Measurements from ENCODE around the gene MDGA2. TPM values are rescaled to one million over a fixed set of nuclear protein-coding genes. Genes with fewer than 3 reads are reported as not detected.

The MDGA2 gene
- total and polyA plus RNA-seq, 7 experiments from 2014 or later, result not detected

DNA sequence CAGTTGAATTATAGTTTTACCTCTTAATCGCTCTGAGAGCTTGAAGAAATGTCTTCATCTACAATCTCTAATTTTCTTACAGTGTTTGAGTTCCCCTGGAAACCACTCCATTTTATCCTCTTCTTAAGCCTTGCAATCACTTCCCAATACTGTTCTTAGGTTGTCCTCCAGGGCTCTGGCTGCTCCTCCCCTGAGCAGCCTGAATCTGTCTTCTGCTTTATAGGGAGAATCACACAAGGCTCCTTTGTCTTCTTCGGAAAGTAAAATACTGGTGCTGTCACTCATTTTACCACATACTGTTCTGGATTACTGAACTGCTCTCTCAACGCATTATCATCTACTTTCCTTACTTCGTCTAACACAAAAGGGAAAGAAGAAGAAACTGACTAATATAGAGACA, 133.7 kb downstream of the MDGA2 start:
- H3K36me3 Mint-ChIP-seq, result no peaks in the 10 kb centered on the region
- no peak for DNase-seq
- H3K4me3 ChIP-seq (ENCODE audit: low read length), result no peak overlapping the region
- H3K4me1 ChIP-seq (ENCODE audit: control insufficient read depth in 2 of 2, insufficient read depth in 2 of 2, low read length in 2 of 2), result no peaks in the 10 kb centered on the region
- CTCF ChIA-PET, result no interaction called here
- POLR2A ChIA-PET, result no interaction called here
- H3K27ac Mint-ChIP-seq, result no peak overlapping the region
- no peaks in the 10 kb centered on the region for H3K27me3 ChIP-seq (ENCODE audit: control insufficient read depth in 2 of 2, insufficient read depth in 2 of 2, low read length in 2 of 2)
- intact Hi-C loops (cut with micrococcal nuclease), result no loop called here
- no peaks in the 10 kb centered on the region for H3K9me3 ChIP-seq (ENCODE audit: control insufficient read depth in 2 of 3, low read length in 3 of 3)
- no peak overlapping the region for H3K27ac ChIP-seq (ENCODE audit: low read depth, low read length)
- no peaks in the 10 kb centered on the region for H3K4me1 Mint-ChIP-seq
- no peaks in the 10 kb centered on the region for H3K36me3 ChIP-seq (ENCODE audit: control insufficient read depth in 2 of 3, insufficient read depth in 3 of 3, low read length in 3 of 3)
- no peak for ATAC-seq
- H3K27me3 Mint-ChIP-seq, result no peaks in the 10 kb centered on the region
- no peak overlapping the region for H3K4me3 Mint-ChIP-seq
- peaks cover 0 to 11% (median 2%) of the 10 kb centered on the region in 11 donors for H3K9me3 Mint-ChIP-seq

DNA sequence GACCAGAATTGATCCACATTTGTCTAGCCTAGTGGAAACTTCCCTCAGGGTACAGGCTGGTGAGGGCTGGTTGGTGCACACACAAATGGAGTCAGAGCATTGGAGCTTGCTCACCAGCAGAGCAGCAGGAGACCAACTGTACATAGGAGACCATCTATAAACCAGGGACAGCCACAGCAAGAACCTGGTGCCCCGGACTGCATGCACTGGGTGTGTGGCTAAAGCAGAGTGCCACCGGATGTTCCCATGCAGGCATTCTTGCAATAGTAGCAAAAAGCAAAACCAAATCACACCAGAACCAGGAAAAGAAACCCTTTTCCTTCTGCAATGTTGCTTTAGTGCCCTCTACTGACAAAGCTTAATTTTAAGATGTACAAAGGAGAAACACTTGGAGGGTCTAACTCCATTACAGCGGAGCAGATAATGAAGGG, 136.4 kb downstream of the MDGA2 start:
- no peaks in the 10 kb centered on the region for H3K4me1 Mint-ChIP-seq
- ATAC-seq (no peak), DNase-seq (no peak)
- no peak overlapping the region for H3K4me3 ChIP-seq (ENCODE audit: low read length)
- CTCF ChIA-PET, result no interaction called here
- no peaks in the 10 kb centered on the region for H3K27me3 ChIP-seq (ENCODE audit: control insufficient read depth in 2 of 2, insufficient read depth in 2 of 2, low read length in 2 of 2)
- POLR2A ChIA-PET, result no interaction called here
- no peak overlapping the region for H3K4me3 Mint-ChIP-seq
- H3K27me3 Mint-ChIP-seq, result no peaks in the 10 kb centered on the region
- no peak overlapping the region for H3K27ac ChIP-seq (ENCODE audit: low read depth, low read length)
- peaks cover 0 to 15% (median 2%) of the 10 kb centered on the region in 11 donors for H3K9me3 Mint-ChIP-seq
- H3K36me3 Mint-ChIP-seq, result no peaks in the 10 kb centered on the region
- no peaks in the 10 kb centered on the region for H3K9me3 ChIP-seq (ENCODE audit: control insufficient read depth in 2 of 3, low read length in 3 of 3)
- no peak overlapping the region for H3K27ac Mint-ChIP-seq
- no peaks in the 10 kb centered on the region for H3K36me3 ChIP-seq (ENCODE audit: control insufficient read depth in 2 of 3, insufficient read depth in 3 of 3, low read length in 3 of 3)
- intact Hi-C loops (cut with micrococcal nuclease), result no loop called here
- no peaks in the 10 kb centered on the region for H3K4me1 ChIP-seq (ENCODE audit: control insufficient read depth in 2 of 2, insufficient read depth in 2 of 2, low read length in 2 of 2)

DNA sequence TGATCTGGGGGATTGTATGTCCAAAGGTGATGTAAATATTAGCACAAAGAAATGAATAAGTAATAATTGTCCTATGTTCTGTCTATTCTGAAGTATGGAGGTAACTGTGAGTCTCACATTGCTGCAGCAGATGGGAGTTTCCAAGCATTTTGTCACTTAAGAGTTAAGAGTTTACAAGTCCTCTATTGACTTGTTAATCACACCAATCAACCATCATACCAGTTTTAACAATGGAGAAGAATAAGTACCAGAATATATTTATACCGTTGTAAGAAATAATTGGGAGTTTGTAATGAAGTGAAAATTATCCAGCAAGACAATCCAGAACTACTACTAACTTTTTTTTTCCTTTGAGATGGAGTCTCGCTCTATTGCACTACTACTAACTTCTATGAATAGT, 139.1 kb downstream of the MDGA2 start:
- no peaks in the 10 kb centered on the region for H3K36me3 Mint-ChIP-seq
- no peaks in the 10 kb centered on the region for H3K27me3 Mint-ChIP-seq
- intact Hi-C loops (cut with micrococcal nuclease), result no loop called here
- ATAC-seq, result no peak
- ChIA-PET POLR2A (no interaction called here), CTCF (no interaction called here)
- H3K27ac Mint-ChIP-seq, result no peak overlapping the region
- H3K4me3 Mint-ChIP-seq, result no peak overlapping the region
- Histone ChIP-seq H3K9me3 (ENCODE audit: control insufficient read depth in 2 of 3, low read length in 3 of 3) (no peaks in the 10 kb centered on the region), H3K4me3 (ENCODE audit: low read length) (no peak overlapping the region), H3K27me3 (ENCODE audit: control insufficient read depth in 2 of 2, insufficient read depth in 2 of 2, low read length in 2 of 2) (no peaks in the 10 kb centered on the region), H3K27ac (ENCODE audit: low read depth, low read length) (no peak overlapping the region), H3K4me1 (ENCODE audit: control insufficient read depth in 2 of 2, insufficient read depth in 2 of 2, low read length in 2 of 2) (no peaks in the 10 kb centered on the region), H3K36me3 (ENCODE audit: control insufficient read depth in 2 of 3, insufficient read depth in 3 of 3, low read length in 3 of 3) (no peaks in the 10 kb centered on the region)
- H3K4me1 Mint-ChIP-seq, result no peaks in the 10 kb centered on the region
- DNase-seq, result no peak
- H3K9me3 Mint-ChIP-seq, result peaks cover 0 to 18% (median 5%) of the 10 kb centered on the region in 11 donors

DNA sequence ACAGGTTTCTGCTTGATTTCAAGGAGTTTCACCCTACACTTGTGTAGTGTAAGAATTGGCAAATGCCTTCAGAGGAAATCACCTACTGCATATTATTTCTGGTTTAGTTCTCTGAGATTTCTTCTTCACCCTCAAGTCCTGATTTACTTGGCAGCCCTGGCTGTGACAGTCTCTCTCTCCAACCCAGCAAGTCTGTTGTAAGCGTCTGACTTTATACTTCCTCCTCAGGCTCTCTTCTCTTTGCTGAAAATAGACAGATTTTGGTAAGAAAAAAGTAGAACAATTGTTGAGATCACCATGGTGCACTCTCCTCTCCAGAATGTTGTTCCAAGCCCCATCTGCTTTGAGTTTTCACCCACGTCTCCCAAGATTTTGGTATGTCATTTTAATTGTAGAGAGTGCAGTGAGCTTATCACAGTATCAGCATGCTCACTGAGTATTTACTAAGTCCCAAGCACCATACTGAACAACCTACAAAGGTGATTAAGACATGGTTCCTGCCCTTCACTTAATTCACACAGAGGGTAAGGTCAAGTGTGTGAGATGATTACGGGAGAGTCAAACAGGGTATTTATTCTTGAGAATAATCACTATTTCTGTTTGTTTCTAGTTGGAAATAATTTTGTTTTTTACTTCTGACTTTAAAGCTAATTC, 148.7 kb downstream of the MDGA2 start:
- Mint-ChIP-seq H3K4me1 (no peaks in the 10 kb centered on the region), H3K27ac (no peak overlapping the region), H3K27me3 (no peaks in the 10 kb centered on the region), H3K36me3 (no peaks in the 10 kb centered on the region), H3K9me3 (peaks cover 0 to 10% (median 5%) of the 10 kb centered on the region in 11 donors), H3K4me3 (no peak overlapping the region)
- intact Hi-C loops (cut with micrococcal nuclease), result no loop called here
- ChIA-PET POLR2A (no interaction called here), CTCF (no interaction called here)
- ATAC-seq (no peak), DNase-seq (no peak)
- no peaks in the 10 kb centered on the region for H3K27me3 ChIP-seq (ENCODE audit: control insufficient read depth in 2 of 2, insufficient read depth in 2 of 2, low read length in 2 of 2)
- H3K4me3 ChIP-seq (ENCODE audit: low read length), result no peak overlapping the region
- H3K4me1 ChIP-seq (ENCODE audit: control insufficient read depth in 2 of 2, insufficient read depth in 2 of 2, low read length in 2 of 2), result no peaks in the 10 kb centered on the region
- H3K36me3 ChIP-seq (ENCODE audit: control insufficient read depth in 2 of 3, insufficient read depth in 3 of 3, low read length in 3 of 3), result no peaks in the 10 kb centered on the region
- peaks cover 0 to 3% (median 0%) of the 10 kb centered on the region in 3 experiments for H3K9me3 ChIP-seq (ENCODE audit: control insufficient read depth in 2 of 3, low read length in 3 of 3)
- H3K27ac ChIP-seq (ENCODE audit: low read depth, low read length), result no peak overlapping the region

DNA sequence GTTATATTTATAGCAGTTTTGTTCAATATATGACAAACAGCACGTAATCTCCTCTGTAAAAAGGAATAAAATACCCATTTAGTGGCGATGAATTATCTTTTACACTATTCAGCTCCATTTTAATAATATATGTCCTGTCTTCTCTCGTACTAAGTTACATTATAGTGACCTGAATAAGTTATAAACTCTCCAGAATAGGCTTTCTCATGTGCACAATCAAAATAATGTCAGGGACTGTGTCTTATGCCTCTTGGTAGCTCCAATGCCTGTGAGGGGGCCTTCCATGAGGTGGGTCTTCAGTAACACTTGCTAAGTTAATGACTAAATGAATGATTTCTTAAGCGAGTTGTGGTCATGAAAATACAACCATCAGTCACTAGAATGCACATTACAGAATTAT, 150.9 kb downstream of the MDGA2 start:
- H3K4me1 Mint-ChIP-seq, result no peaks in the 10 kb centered on the region
- H3K4me1 ChIP-seq (ENCODE audit: control insufficient read depth in 2 of 2, insufficient read depth in 2 of 2, low read length in 2 of 2), result no peaks in the 10 kb centered on the region
- ATAC-seq, result no peak
- H3K36me3 ChIP-seq (ENCODE audit: control insufficient read depth in 2 of 3, insufficient read depth in 3 of 3, low read length in 3 of 3), result no peaks in the 10 kb centered on the region
- intact Hi-C loops (cut with micrococcal nuclease), result no loop called here
- CTCF ChIA-PET, result no interaction called here
- H3K9me3 Mint-ChIP-seq, result peaks cover 0 to 15% (median 5%) of the 10 kb centered on the region in 11 donors
- no peak for DNase-seq
- no peaks in the 10 kb centered on the region for H3K9me3 ChIP-seq (ENCODE audit: control insufficient read depth in 2 of 3, low read length in 3 of 3)
- POLR2A ChIA-PET, result no interaction called here
- H3K36me3 Mint-ChIP-seq, result no peaks in the 10 kb centered on the region
- no peaks in the 10 kb centered on the region for H3K27me3 ChIP-seq (ENCODE audit: control insufficient read depth in 2 of 2, insufficient read depth in 2 of 2, low read length in 2 of 2)
- no peak overlapping the region for H3K27ac ChIP-seq (ENCODE audit: low read depth, low read length)
- H3K27ac Mint-ChIP-seq, result no peak overlapping the region
- H3K4me3 ChIP-seq (ENCODE audit: low read length), result no peak overlapping the region
- no peaks in the 10 kb centered on the region for H3K27me3 Mint-ChIP-seq
- no peak overlapping the region for H3K4me3 Mint-ChIP-seq

DNA sequence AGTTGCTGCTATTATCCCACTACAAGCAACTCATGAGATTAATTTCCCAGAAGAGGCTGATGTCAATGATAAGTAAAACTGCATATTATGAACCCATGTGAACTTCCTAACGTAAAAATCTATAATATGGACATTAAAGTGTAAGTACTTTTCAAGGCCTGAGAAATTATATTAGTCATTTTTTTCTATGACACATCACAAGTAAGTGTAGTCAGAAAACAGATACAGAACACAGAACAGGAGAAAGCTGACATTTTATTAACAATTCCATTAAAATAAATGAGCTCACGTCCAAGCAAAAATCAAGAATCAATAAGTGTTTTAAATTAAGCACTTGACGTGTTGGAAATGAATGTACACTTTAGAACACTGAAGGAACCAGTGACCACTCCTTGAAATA, 155.0 kb downstream of the MDGA2 start:
- H3K27me3 Mint-ChIP-seq, result no peaks in the 10 kb centered on the region
- peaks cover 0 to 7% (median 0%) of the 10 kb centered on the region in 11 donors for H3K9me3 Mint-ChIP-seq
- H3K4me1 Mint-ChIP-seq, result no peaks in the 10 kb centered on the region
- DNase-seq (no peak), ATAC-seq (no peak)
- H3K4me3 Mint-ChIP-seq, result no peak overlapping the region
- Histone ChIP-seq H3K4me3 (ENCODE audit: low read length) (no peak overlapping the region), H3K27ac (ENCODE audit: low read depth, low read length) (no peak overlapping the region), H3K4me1 (ENCODE audit: control insufficient read depth in 2 of 2, insufficient read depth in 2 of 2, low read length in 2 of 2) (no peaks in the 10 kb centered on the region), H3K36me3 (ENCODE audit: control insufficient read depth in 2 of 3, insufficient read depth in 3 of 3, low read length in 3 of 3) (no peaks in the 10 kb centered on the region), H3K9me3 (ENCODE audit: control insufficient read depth in 2 of 3, low read length in 3 of 3) (no peaks in the 10 kb centered on the region), H3K27me3 (ENCODE audit: control insufficient read depth in 2 of 2, insufficient read depth in 2 of 2, low read length in 2 of 2) (no peaks in the 10 kb centered on the region)
- no peaks in the 10 kb centered on the region for H3K36me3 Mint-ChIP-seq
- POLR2A ChIA-PET, result no interaction called here
- CTCF ChIA-PET, result no interaction called here
- no peak overlapping the region for H3K27ac Mint-ChIP-seq
- intact Hi-C loops (cut with micrococcal nuclease), result no loop called here

DNA sequence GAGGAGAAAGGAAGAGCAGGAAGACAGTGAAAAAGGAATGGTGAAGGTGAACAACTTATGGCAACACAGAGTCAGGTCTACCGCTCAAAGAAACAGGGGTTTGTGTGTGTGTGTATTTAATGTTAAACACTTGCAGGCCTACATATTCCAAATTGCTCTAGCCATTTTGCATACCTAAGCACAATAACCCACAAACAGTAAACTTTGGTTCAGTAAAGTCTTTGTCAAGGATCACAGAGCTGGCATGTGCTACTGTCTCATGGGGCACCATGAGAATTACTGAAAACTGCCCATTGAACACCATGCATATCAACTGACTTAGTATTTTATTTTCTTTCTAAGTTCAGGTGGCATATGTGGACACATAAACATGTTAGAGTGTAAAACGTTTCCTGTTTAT, 163.6 kb downstream of the MDGA2 start:
- ATAC-seq (no peak), DNase-seq (no peak)
- Mint-ChIP-seq H3K27ac (no peak overlapping the region), H3K4me1 (no peaks in the 10 kb centered on the region), H3K27me3 (no peaks in the 10 kb centered on the region), H3K9me3 (peaks cover 0 to 14% (median 6%) of the 10 kb centered on the region in 11 donors), H3K36me3 (no peaks in the 10 kb centered on the region), H3K4me3 (no peak overlapping the region)
- Histone ChIP-seq H3K4me1 (ENCODE audit: control insufficient read depth in 2 of 2, insufficient read depth in 2 of 2, low read length in 2 of 2) (no peaks in the 10 kb centered on the region), H3K9me3 (ENCODE audit: control insufficient read depth in 2 of 3, low read length in 3 of 3) (no peaks in the 10 kb centered on the region), H3K27ac (ENCODE audit: low read depth, low read length) (no peak overlapping the region), H3K4me3 (ENCODE audit: low read length) (no peak overlapping the region), H3K36me3 (ENCODE audit: control insufficient read depth in 2 of 3, insufficient read depth in 3 of 3, low read length in 3 of 3) (no peaks in the 10 kb centered on the region), H3K27me3 (ENCODE audit: control insufficient read depth in 2 of 2, insufficient read depth in 2 of 2, low read length in 2 of 2) (no peaks in the 10 kb centered on the region)
- POLR2A ChIA-PET, result no interaction called here
- CTCF ChIA-PET, result no interaction called here
- intact Hi-C loops (cut with micrococcal nuclease), result no loop called here
